Epidermal melanocyte (primary cell): ENCODE measurements around the gene ZNF692.

ENCODE experiments used
- DNase-seq: peaks from one replicate; pipeline ENCODE4 v3.0.0; 2011; ENCODE audit warnings: low spot score; ENCODE audit not compliant: insufficient read length

ZNF692 gene

GRCh38 chr1:248825573-248825908 is 33.3 kb downstream of the ZNF692 start:
- DNase-seq = no peak

- no peak for DNase-seq
Measured at GRCh38 chr1:248825136-248825535, 33.7 kb downstream of the ZNF692 start.

GRCh38 chr1:248824701-248825100 is 34.2 kb downstream of the ZNF692 start:
- no peak for DNase-seq

DNA sequence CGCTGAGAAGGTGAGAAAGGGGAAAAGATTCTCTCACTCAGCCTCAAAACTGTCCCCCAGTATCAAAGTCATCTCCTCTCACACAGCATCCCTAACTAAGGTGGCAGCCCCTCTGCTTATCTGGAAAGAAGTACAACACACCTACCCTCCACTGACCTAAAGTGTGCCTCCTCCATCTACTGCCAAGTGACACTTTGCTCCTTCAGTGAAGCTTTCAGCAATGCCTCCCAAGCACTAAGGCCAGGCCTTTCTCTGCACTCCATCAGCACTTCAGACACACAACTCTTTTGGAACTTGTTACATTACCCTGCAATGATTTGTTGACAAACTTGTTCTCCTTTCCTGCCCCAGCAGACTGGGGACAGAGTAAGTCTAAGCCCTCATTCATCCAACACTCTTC is 34.6 kb downstream of the ZNF692 start:
- DNase-seq = no peak

DNA sequence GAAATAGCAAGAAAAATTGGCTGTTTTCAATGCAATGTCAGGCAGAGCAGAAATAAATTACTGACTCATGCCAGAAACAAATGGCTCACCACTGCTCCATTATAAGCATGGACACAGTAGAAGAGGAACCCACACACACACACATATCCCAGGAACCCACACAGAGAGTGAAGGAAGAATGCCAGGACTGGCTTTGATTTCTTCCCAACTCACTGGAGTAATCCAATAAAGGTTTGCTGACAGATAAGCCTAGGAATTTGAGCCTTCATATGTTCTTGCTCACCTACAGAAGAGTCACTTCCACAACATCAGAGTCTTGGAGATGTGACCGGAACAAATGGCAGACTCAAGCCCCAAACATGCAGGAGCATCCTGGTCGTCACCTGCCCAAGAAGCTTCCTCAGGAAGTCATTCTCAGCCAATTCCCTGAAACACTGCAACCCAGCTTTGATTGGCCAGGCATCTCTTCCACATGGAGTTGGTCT is 35.3 kb downstream of the ZNF692 start:
- DNase-seq = no peak

- no peak for DNase-seq
Measured at GRCh38 chr1:248822148-248823032, 36.5 kb downstream of the ZNF692 start.

DNA sequence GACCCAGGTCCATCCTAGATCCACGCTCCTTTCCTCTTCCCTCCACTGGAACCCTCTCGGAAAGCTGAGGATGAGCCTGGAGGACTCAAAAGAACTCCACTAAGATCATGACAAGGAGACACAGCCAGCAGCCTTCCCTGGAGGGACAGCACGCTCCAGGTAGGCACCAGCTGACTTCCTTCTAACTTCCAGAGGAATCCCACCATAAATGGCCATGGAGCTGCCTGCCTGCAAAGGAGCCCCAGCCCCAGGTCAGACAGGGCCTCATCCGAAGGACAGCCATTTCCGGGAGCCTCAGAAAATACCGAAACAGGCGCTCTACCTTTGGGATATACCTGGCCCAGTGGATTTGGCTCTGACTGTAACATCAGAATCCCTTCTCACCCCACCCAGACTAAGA is 37.2 kb downstream of the ZNF692 start:
- no peak for DNase-seq

DNA sequence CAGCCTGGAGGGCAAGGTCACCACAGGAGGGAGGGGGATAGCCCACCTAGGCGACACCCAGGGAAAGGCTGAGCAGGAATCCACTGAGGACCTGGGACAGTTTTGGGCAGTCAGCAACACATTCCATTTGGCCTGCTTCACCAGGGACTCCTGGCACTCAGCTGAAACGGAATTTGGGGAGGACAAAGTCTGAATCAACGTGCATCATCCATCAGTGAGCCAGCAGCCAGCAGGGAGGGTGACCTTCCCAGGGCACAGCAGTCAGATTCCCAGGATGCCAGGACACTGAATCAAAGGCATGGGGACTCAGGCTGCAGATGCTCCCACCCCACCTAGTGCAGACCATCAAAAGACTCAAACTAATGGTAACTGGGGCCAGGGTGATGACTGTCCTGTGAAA is 37.8 kb downstream of the ZNF692 start:
- DNase-seq = no peak

- DNase-seq = no peak
Measured at GRCh38 chr1:248820041-248820585, 38.8 kb downstream of the ZNF692 start.

DNA sequence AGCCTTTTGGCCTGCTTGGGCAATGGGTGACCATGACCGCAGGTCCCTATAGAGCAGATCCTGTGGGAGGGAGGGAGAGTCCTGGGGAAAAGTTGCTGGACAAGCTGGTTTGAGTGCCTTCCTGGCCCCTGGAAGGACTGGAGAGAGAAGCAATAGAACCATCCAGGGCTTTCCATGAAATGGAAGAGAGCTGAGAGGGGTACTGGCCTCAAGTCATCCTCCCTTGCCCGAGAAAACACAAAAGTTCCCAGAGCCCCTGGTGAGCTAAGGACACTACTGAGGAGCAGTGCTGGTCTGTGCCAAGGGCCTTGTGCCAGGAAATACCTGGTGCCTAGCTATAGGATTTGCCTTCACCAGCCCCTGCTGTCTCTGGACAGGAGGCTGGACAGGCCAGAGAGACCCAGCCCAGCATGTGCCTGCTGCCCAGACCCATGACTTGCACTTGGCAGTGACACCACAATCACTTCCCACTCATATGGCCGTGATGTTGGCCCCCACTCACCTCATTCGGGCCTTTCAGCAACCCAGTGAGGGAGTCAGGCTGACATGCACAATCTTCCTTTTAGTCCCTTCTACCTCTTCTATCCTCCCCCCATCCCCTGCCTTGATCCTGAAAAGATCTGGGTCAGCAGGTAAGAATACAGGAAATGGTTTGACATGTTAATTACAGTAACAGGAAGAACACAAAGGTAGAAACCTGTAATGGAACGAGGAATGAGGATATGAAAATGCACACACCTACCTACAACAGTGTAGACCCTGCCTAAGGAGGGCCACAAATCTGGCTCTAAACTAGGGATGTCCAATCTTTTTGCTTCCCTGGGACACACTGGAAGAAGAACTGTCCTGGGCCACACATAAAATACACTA is 40.1 kb downstream of the ZNF692 start:
- DNase-seq = no peak

- DNase-seq = no peak
Measured at GRCh38 chr1:248817065-248817464, 41.8 kb downstream of the ZNF692 start.

- no peak for DNase-seq
Measured at GRCh38 chr1:248816042-248816851, 42.6 kb downstream of the ZNF692 start.

GRCh38 chr1:248815407-248816034 is 43.4 kb downstream of the ZNF692 start:
- DNase-seq = no peak

GRCh38 chr1:248814351-248814750 is 44.5 kb downstream of the ZNF692 start:
- DNase-seq = no peak

GRCh38 chr1:248813546-248813945 is 45.3 kb downstream of the ZNF692 start:
- DNase-seq = no peak

- no peak for DNase-seq
Measured at GRCh38 chr1:248812736-248813425, 46.0 kb downstream of the ZNF692 start.

DNA sequence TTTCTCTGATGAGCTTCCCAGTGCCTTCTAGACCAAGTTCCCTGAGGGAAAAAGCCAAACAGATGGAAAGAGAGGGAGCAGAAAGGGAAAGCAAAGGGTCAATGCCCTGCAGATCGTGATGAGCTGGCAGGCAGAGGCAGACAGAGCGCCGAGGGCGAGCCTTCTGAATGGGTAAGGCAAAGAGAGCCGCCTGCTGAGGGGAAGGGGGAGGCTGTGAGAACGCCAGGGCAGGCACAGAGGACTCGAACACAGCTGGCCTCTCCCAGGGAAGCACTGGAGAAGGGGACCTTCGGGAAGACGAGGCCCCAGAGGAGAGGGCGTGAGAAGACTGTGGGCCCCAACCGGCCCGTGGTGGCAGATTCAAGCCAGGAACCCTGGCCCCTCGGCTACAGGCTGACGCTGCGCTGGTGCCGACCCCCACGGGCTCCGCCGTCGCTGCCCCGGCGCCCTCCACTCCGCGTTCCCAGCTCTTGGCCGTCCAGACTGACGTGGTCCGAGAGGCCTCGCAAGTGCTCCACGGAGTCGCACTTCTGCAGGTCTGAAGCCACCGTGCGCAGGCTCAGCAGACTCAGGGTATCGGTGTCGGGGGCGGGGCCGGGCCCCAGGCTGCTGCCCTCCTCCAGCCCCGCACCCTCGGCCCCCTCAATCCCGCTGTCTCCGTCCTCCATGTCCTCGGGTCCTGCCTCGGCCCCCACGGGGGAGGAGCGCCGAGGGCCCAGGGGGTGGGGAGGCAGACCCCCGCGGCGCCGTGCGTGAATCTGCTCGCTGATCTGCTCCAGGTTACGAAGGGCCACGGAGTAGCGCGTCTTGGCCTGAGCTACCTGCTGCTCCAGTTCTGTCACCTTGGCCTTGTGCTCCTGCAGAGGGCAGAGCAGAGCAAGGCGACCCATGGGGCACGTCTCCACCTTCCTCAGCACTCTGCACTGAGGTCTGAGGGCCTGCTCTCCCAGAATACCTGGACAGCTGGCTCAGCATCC is 47.1 kb downstream of the ZNF692 start:
- DNase-seq = no peak

DNA sequence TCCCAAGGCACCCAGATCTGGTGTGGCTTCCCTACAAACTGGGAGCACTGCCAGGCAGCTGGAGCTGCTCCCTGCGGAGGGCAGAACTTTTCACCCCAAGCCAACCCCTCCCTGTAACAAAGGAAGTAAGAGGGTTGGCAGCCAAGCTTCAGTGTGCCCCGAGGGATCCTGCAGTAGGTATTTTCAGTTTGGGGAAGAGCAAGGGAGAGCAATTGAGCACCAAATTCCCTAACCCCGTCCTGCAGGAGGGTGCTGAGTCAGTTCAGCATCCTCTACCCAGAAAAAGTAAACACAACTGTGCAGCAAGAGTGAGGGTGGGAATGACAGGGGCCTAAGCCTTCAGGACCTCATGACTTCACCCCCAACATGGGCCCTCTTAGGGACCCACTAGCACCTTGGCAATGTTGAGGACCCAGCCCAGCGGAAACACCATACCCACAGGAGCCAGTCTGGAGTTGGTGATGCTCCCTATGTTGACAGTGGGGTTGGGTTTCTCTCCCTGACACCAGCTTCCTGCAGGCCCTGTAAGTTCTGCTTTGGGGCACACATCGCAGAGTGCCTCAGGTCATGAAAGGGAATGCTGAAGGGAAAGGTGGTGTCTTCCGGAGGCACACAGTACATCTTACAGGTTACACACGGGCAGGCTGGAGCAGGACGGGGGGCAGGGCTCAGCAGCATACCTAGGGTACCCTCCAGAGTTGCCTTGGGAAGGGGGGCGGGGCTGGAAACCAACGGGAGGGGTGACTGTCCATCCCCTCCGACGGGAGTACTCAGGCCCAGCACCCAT is 48.0 kb downstream of the ZNF692 start:
- no peak for DNase-seq
